ENCODE measurements around the gene PXN. TPM values are rescaled to one million over a fixed set of nuclear protein-coding genes. Genes with fewer than 3 reads are reported as not detected.

The PXN gene
- total and polyA plus RNA-seq, 2 experiments from 2014 or later = 38.4 to 76.0 TPM

DNA sequence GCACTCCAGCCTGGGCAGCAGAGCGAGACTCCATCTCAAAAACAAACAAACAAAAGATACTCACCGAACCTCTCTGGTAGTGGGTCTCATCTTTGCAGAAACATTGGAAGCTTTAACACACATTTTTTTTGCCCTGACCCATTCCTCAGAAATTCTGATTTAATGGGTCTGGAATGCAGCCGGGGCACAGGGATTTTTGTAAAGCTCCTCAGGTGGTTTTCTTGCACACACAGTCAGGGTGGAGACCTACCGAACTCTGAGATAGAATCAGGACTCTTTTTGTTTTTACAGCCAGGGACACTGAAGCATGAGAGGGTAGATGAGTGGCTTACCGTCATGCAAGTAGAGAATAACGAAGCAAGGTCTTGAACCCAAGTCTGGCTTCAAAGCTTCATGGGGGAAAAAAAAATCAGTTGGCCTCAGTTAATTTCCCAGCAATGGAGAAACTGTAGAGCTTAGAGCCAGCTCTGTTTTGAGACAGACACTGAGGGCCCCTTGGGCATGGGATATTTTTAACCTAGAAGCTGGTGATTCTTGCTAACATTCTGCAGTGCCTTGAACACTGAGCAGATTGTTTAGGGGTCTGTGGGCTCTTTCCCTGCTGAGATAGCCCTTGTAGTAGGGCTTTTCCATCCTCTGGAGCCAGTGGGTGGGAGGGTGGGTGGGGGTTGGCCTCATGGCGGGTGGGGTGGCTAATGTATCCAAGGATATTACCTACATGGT, 21.4 kb upstream of the PXN start:
- H2AFZ ChIP-seq = peak overlapping the region; percentile 61; the same call in 1 of the 2 replicates

More for the DNA sequence above, 21.4 kb upstream of the PXN start:
- Histone ChIP-seq H4K20me1 (replicated peaks; ENCODE audit: insufficient read depth) (no peaks in the 10 kb centered on the region), H3K4me2 (no peak overlapping the region), H3K36me3 (ENCODE audit: insufficient read depth) (no peaks in the 10 kb centered on the region), H3K4me3 (no peak overlapping the region), H3K79me2 (replicated peaks; ENCODE audit: insufficient read depth) (no peaks in the 10 kb centered on the region), H3K27me3 (ENCODE audit: insufficient read depth) (no peaks in the 10 kb centered on the region), H3K9me2 (ENCODE audit: insufficient read depth) (no peaks in the 10 kb centered on the region), H3F3A (replicated peaks; ENCODE audit: low read depth) (peaks cover 12% of the 10 kb centered on the region), H3K27ac (ENCODE audit: low read depth) (no peak overlapping the region), H3K4me1 (ENCODE audit: insufficient read depth) (peaks cover 4% of the 10 kb centered on the region; the same call in 1 of the 2 replicates)
- no peak for ATAC-seq
- peaks cover 12% of the 10 kb centered on the region for H3K4me1 Mint-ChIP-seq
- H3K27me3 Mint-ChIP-seq (ENCODE audit: insufficient read depth, low read depth, poor library complexity) = peaks cover 11% of the 10 kb centered on the region
- no peak overlapping the region for H3K4me3 Mint-ChIP-seq
- peak; percentile 27 for DNase-seq (ENCODE audit: low spot score)
- no peaks in the 10 kb centered on the region for H3K36me3 Mint-ChIP-seq (ENCODE audit: low read depth)
- TF ChIP-seq, protein P1, sequence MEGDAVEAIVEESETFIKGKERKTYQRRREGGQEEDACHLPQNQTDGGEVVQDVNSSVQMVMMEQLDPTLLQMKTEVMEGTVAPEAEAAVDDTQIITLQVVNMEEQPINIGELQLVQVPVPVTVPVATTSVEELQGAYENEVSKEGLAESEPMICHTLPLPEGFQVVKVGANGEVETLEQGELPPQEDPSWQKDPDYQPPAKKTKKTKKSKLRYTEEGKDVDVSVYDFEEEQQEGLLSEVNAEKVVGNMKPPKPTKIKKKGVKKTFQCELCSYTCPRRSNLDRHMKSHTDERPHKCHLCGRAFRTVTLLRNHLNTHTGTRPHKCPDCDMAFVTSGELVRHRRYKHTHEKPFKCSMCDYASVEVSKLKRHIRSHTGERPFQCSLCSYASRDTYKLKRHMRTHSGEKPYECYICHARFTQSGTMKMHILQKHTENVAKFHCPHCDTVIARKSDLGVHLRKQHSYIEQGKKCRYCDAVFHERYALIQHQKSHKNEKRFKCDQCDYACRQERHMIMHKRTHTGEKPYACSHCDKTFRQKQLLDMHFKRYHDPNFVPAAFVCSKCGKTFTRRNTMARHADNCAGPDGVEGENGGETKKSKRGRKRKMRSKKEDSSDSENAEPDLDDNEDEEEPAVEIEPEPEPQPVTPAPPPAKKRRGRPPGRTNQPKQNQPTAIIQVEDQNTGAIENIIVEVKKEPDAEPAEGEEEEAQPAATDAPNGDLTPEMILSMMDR (conservative IDR thresholded peaks at IDR 0.05; ENCODE audit: low read depth in 2 of 2) = no peak
- no peak for TF ChIP-seq EZH2 (IDR thresholded peaks at IDR 0.05; ENCODE audit: low read depth, unreplicated experiment)
- no peak for TF ChIP-seq CREB1 (CRISPR knock-in tag; IDR thresholded peaks at IDR 0.05; ENCODE audit: low read depth)
- TF ChIP-seq, protein P2, sequence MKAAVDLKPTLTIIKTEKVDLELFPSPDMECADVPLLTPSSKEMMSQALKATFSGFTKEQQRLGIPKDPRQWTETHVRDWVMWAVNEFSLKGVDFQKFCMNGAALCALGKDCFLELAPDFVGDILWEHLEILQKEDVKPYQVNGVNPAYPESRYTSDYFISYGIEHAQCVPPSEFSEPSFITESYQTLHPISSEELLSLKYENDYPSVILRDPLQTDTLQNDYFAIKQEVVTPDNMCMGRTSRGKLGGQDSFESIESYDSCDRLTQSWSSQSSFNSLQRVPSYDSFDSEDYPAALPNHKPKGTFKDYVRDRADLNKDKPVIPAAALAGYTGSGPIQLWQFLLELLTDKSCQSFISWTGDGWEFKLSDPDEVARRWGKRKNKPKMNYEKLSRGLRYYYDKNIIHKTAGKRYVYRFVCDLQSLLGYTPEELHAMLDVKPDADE (IDR thresholded peaks at IDR 0.05) = no peak
- TF ChIP-seq POLR2AphosphoS5 (IDR thresholded peaks at IDR 0.05; ENCODE audit: low read depth) = no peak
- TF ChIP-seq ZNF114 (CRISPR knock-in tag; IDR thresholded peaks at IDR 0.05) = no peak
- no peak for TF ChIP-seq STAT1 (IDR thresholded peaks at IDR 0.05; ENCODE audit: unreplicated experiment)
- TF ChIP-seq EZH2phosphoT487 (IDR thresholded peaks at IDR 0.05; ENCODE audit: unreplicated experiment) = no peak
- TF ChIP-seq ZNF331 (CRISPR knock-in tag; IDR thresholded peaks at IDR 0.05; ENCODE audit: low read depth) = no peak
- no peak for TF ChIP-seq NANOG (IDR thresholded peaks at IDR 0.05; ENCODE audit: borderline replicate concordance)
- TF ChIP-seq JUNB (IDR thresholded peaks at IDR 0.05; ENCODE audit: unreplicated experiment) = no peak
- TF ChIP-seq, protein P3, sequence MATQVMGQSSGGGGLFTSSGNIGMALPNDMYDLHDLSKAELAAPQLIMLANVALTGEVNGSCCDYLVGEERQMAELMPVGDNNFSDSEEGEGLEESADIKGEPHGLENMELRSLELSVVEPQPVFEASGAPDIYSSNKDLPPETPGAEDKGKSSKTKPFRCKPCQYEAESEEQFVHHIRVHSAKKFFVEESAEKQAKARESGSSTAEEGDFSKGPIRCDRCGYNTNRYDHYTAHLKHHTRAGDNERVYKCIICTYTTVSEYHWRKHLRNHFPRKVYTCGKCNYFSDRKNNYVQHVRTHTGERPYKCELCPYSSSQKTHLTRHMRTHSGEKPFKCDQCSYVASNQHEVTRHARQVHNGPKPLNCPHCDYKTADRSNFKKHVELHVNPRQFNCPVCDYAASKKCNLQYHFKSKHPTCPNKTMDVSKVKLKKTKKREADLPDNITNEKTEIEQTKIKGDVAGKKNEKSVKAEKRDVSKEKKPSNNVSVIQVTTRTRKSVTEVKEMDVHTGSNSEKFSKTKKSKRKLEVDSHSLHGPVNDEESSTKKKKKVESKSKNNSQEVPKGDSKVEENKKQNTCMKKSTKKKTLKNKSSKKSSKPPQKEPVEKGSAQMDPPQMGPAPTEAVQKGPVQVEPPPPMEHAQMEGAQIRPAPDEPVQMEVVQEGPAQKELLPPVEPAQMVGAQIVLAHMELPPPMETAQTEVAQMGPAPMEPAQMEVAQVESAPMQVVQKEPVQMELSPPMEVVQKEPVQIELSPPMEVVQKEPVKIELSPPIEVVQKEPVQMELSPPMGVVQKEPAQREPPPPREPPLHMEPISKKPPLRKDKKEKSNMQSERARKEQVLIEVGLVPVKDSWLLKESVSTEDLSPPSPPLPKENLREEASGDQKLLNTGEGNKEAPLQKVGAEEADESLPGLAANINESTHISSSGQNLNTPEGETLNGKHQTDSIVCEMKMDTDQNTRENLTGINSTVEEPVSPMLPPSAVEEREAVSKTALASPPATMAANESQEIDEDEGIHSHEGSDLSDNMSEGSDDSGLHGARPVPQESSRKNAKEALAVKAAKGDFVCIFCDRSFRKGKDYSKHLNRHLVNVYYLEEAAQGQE (IDR thresholded peaks at IDR 0.05; ENCODE audit: unreplicated experiment) = no peak
- TF ChIP-seq, protein P4, sequence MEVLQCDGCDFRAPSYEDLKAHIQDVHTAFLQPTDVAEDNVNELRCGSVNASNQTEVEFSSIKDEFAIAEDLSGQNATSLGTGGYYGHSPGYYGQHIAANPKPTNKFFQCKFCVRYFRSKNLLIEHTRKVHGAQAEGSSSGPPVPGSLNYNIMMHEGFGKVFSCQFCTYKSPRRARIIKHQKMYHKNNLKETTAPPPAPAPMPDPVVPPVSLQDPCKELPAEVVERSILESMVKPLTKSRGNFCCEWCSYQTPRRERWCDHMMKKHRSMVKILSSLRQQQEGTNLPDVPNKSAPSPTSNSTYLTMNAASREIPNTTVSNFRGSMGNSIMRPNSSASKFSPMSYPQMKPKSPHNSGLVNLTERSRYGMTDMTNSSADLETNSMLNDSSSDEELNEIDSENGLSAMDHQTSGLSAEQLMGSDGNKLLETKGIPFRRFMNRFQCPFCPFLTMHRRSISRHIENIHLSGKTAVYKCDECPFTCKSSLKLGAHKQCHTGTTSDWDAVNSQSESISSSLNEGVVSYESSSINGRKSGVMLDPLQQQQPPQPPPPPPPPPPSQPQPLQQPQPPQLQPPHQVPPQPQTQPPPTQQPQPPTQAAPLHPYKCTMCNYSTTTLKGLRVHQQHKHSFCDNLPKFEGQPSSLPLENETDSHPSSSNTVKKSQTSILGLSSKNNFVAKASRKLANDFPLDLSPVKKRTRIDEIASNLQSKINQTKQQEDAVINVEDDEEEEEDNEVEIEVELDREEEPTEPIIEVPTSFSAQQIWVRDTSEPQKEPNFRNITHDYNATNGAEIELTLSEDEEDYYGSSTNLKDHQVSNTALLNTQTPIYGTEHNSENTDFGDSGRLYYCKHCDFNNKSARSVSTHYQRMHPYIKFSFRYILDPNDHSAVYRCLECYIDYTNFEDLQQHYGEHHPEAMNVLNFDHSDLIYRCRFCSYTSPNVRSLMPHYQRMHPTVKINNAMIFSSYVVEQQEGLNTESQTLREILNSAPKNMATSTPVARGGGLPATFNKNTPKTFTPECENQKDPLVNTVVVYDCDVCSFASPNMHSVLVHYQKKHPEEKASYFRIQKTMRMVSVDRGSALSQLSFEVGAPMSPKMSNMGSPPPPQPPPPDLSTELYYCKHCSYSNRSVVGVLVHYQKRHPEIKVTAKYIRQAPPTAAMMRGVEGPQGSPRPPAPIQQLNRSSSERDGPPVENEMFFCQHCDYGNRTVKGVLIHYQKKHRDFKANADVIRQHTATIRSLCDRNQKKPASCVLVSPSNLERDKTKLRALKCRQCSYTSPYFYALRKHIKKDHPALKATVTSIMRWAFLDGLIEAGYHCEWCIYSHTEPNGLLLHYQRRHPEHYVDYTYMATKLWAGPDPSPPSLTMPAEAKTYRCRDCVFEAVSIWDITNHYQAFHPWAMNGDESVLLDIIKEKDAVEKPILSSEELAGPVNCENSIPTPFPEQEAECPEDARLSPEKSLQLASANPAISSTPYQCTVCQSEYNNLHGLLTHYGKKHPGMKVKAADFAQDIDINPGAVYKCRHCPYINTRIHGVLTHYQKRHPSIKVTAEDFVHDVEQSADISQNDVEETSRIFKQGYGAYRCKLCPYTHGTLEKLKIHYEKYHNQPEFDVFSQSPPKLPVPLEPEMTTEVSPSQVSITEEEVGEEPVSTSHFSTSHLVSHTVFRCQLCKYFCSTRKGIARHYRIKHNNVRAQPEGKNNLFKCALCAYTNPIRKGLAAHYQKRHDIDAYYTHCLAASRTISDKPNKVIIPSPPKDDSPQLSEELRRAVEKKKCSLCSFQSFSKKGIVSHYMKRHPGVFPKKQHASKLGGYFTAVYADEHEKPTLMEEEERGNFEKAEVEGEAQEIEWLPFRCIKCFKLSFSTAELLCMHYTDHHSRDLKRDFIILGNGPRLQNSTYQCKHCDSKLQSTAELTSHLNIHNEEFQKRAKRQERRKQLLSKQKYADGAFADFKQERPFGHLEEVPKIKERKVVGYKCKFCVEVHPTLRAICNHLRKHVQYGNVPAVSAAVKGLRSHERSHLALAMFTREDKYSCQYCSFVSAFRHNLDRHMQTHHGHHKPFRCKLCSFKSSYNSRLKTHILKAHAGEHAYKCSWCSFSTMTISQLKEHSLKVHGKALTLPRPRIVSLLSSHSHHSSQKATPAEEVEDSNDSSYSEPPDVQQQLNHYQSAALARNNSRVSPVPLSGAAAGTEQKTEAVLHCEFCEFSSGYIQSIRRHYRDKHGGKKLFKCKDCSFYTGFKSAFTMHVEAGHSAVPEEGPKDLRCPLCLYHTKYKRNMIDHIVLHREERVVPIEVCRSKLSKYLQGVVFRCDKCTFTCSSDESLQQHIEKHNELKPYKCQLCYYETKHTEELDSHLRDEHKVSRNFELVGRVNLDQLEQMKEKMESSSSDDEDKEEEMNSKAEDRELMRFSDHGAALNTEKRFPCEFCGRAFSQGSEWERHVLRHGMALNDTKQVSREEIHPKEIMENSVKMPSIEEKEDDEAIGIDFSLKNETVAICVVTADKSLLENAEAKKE (CRISPR knock-in tag; IDR thresholded peaks at IDR 0.05) = no peak
- no peak overlapping the region for H3K27ac Mint-ChIP-seq
- H3K9me3 Mint-ChIP-seq = no peaks in the 10 kb centered on the region

Measured in GM23338 (cell line).